Measurements from ENCODE around the gene INPP4A.

Gene INPP4A

DNA sequence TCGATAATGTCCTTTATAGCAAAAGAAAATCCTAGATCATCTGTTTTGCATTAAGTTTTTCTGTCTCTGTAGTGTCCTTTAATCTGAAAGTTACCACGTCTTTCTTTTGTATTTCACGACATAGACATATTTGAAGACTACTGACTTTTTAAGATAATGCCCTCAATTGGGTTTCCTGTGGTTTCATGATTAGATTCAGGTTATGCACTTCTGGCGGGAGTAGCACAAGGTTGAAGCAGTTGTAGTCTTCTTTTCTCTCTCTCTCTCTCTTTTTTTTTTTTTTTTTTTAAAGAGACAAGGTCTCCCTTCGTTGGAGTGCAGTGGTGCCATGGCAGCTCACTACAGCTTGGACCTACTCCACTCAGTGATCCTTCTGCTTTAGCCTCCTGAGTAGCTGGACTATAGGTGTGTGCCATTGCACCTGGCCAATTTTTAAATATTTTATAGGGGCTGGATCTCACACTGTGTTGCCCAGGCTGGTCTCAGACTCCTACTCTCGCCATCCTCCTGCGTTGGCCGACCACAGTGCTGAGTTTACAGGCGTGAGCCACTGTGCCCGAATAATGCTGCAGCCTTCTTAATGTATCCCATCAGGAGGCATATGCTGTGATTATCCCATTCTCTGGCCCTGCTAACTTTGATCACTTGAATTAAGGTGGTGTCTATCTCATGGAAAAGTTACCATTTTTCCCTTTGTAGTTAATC is 3.9 kb downstream of the INPP4A start:
- Mint-ChIP-seq H3K36me3 (ENCODE audit: low read depth) (no peaks in the 10 kb centered on the region), H3K9me3 (no peaks in the 10 kb centered on the region), H3K4me1 (peaks cover 16% of the 10 kb centered on the region), H3K4me3 (peak overlapping the region in 1 of 3 experiments; percentile 34), H3K27ac (no peak overlapping the region), H3K27me3 (ENCODE audit: low read depth) (no peaks in the 10 kb centered on the region)
- TF ChIP-seq, protein P1, sequence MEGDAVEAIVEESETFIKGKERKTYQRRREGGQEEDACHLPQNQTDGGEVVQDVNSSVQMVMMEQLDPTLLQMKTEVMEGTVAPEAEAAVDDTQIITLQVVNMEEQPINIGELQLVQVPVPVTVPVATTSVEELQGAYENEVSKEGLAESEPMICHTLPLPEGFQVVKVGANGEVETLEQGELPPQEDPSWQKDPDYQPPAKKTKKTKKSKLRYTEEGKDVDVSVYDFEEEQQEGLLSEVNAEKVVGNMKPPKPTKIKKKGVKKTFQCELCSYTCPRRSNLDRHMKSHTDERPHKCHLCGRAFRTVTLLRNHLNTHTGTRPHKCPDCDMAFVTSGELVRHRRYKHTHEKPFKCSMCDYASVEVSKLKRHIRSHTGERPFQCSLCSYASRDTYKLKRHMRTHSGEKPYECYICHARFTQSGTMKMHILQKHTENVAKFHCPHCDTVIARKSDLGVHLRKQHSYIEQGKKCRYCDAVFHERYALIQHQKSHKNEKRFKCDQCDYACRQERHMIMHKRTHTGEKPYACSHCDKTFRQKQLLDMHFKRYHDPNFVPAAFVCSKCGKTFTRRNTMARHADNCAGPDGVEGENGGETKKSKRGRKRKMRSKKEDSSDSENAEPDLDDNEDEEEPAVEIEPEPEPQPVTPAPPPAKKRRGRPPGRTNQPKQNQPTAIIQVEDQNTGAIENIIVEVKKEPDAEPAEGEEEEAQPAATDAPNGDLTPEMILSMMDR (IDR thresholded peaks at IDR 0.05; ENCODE audit: unreplicated experiment in 3 of 3), result no peak

DNA sequence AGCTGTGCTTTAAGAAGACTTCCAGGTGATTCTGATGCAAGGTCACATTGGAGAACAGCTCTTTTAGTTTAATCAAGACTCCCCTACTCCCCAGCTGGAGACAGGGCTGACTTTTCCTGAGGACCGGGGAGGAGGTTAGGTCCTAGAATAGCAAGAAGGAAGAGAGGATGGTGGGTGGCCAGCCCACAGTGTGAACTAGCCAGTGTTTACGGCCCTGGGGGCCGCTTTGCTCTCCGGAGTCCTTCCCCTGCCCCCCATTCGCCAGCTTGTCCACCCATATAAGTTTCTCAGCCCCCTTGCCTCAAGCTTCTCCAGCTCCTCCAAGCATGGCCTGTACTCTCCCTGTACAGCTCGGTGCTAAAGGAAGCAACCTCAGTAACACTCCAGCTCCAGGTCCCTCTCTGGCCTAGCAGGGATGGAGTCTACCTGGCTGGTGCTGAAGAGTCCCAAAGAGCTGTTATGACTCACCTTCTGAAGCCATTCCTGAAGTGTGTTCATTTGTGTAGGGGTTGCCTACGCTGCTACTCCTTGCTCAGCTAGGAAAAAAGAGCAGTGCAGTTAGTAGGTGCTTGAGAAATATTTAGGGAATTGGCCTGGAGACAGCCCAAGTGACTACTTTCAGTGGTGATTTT is 7.9 kb downstream of the INPP4A start:
- H3K27me3 Mint-ChIP-seq (ENCODE audit: low read depth), result no peaks in the 10 kb centered on the region
- H3K36me3 Mint-ChIP-seq (ENCODE audit: low read depth), result peaks cover 6% of the 10 kb centered on the region
- peaks cover 5% of the 10 kb centered on the region for H3K4me1 Mint-ChIP-seq
- H3K27ac Mint-ChIP-seq, result no peak overlapping the region
- H3K9me3 Mint-ChIP-seq, result no peaks in the 10 kb centered on the region
- TF ChIP-seq, protein P1 (IDR thresholded peaks at IDR 0.05; ENCODE audit: unreplicated experiment in 3 of 3), result no peak
- no peak overlapping the region for H3K4me3 Mint-ChIP-seq

DNA sequence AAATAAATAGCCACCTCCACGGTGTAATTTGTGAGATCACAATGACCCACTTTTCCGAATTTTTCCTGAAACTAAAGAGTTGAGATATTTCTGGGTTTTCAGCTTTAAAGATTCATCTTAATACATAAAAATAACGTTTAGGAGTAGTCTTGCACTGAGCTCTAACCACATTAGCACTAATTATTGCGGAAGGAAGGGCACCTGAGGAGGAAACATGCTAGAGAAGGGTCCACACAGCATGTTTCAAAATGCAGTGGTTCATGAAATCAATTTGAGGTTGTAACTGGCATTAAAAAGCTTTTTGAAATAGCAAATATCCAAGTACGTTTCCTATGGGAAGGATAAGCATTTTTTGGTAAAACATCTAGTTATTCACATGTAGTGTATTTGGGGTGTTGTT is 8.4 kb downstream of the INPP4A start:
- TF ChIP-seq, protein P1 (IDR thresholded peaks at IDR 0.05; ENCODE audit: unreplicated experiment in 3 of 3), result no peak
- H3K4me3 Mint-ChIP-seq, result no peak overlapping the region
- peaks cover 5% of the 10 kb centered on the region for H3K4me1 Mint-ChIP-seq
- H3K27ac Mint-ChIP-seq, result no peak overlapping the region
- peaks cover 6% of the 10 kb centered on the region for H3K36me3 Mint-ChIP-seq (ENCODE audit: low read depth)
- H3K9me3 Mint-ChIP-seq, result no peaks in the 10 kb centered on the region
- no peaks in the 10 kb centered on the region for H3K27me3 Mint-ChIP-seq (ENCODE audit: low read depth)

DNA sequence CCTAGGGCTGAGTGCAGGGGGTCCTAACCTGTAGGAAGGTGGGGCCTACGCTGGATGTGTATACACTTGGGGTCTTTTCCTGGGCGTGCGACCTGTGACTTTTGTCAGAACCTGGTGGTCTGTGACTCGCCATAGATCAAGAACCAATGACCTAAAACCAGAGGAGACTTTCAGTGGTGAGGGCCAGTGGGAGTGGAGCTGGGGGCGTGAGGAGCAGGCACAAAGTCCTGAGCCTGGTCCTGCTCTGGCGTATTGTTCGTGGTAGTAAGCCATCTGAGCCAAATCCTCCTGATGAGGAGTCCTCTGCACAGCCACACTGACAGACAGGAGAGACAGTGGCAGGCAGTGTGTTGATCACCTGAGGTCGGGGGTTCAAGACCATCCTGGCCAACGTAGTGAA is 8.9 kb downstream of the INPP4A start:
- Mint-ChIP-seq H3K4me1 (peaks cover 5% of the 10 kb centered on the region), H3K27ac (no peak overlapping the region), H3K4me3 (no peak overlapping the region), H3K36me3 (ENCODE audit: low read depth) (peaks cover 10% of the 10 kb centered on the region), H3K27me3 (ENCODE audit: low read depth) (no peaks in the 10 kb centered on the region), H3K9me3 (no peaks in the 10 kb centered on the region)
- TF ChIP-seq, protein P1 (IDR thresholded peaks at IDR 0.05; ENCODE audit: unreplicated experiment in 3 of 3), result no peak

DNA sequence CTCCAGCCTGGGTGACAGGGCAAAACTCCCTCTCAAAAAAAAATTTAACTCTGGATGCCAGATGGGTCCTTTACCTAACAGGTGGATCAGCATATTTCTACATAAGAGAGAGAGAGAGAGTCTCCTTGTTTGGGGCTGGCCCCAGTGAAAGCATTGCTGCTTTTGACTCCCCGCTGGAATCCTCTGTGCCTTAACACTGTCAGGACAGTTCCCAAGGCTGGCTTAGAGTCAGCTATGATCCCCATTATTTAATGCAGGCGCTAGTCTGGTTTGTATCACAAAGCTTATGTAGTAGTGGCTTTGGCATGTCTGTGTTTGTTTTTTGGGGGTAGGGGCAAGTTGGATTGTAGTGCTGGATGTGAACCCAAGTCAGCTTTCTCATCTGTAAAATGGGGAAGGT is 9.4 kb downstream of the INPP4A start:
- Mint-ChIP-seq H3K36me3 (ENCODE audit: low read depth) (peaks cover 11% of the 10 kb centered on the region), H3K27me3 (ENCODE audit: low read depth) (no peaks in the 10 kb centered on the region), H3K4me1 (peaks cover 5% of the 10 kb centered on the region), H3K27ac (no peak overlapping the region), H3K9me3 (no peaks in the 10 kb centered on the region), H3K4me3 (no peak overlapping the region)
- TF ChIP-seq, protein P1 (IDR thresholded peaks at IDR 0.05; ENCODE audit: unreplicated experiment in 3 of 3), result no peak

All from nephron (organoid).